Stimulated activated CD4-positive, alpha-beta T cell treated with anti-CD3 and anti-CD28 coated beads, Interleukin-4, amount 100 ng/mL, for 1 hour (primary cell): Measurements from ENCODE around the gene TMEM237.

ENCODE experiments used
- DNase-seq: peaks from one replicate; pipeline ENCODE4 v3.0.0-alpha.2; 2020

TMEM237 gene

GRCh38 chr2:201639205-201639604 is 4.1 kb downstream of the TMEM237 start:
- no peak for DNase-seq

GRCh38 chr2:201638326-201638725 is 5.0 kb downstream of the TMEM237 start:
- DNase-seq = no peak

- DNase-seq = no peak
These were observed 9.5 kb downstream of the TMEM237 start for GRCh38 chr2:201633661-201634249.

- no peak for DNase-seq
These were observed 12.3 kb downstream of the TMEM237 start for GRCh38 chr2:201631041-201631440.

GRCh38 chr2:201630577-201630976 is 12.7 kb downstream of the TMEM237 start:
- DNase-seq = no peak

- no peak for DNase-seq
These were observed 14.8 kb downstream of the TMEM237 start for GRCh38 chr2:201628545-201628944.

- DNase-seq = no peak
These were observed 20.9 kb downstream of the TMEM237 start for GRCh38 chr2:201622306-201622970.

- no peak for DNase-seq
These were observed 21.9 kb downstream of the TMEM237 start for GRCh38 chr2:201621293-201621999.

- no peak for DNase-seq
These were observed 24.3 kb downstream of the TMEM237 start for GRCh38 chr2:201618744-201619662.

- no peak for DNase-seq
These were observed 35.3 kb downstream of the TMEM237 start for GRCh38 chr2:201608021-201608420.

GRCh38 chr2:201607568-201607967 is 35.7 kb downstream of the TMEM237 start:
- DNase-seq = no peak

GRCh38 chr2:201600906-201601305 is 42.4 kb downstream of the TMEM237 start:
- no peak for DNase-seq

GRCh38 chr2:201597397-201597796 is 45.9 kb downstream of the TMEM237 start:
- no peak for DNase-seq

GRCh38 chr2:201580486-201580885 is 62.8 kb downstream of the TMEM237 start:
- DNase-seq = no peak

- no peak for DNase-seq
These were observed 63.8 kb downstream of the TMEM237 start for GRCh38 chr2:201579536-201579935.

GRCh38 chr2:201575971-201576370 is 67.3 kb downstream of the TMEM237 start:
- DNase-seq = no peak

- DNase-seq = no peak
These were observed 68.5 kb downstream of the TMEM237 start for GRCh38 chr2:201574766-201575165.

- no peak for DNase-seq
These were observed 70.3 kb downstream of the TMEM237 start for GRCh38 chr2:201572846-201573508.
